Keratinocyte (primary cell): ENCODE results near the gene GNB1. TPM values are rescaled to one million over a fixed set of nuclear protein-coding genes. Genes with fewer than 3 reads are reported as not detected.

Experiments used
- DNase-seq: peaks from one replicate; pipeline ENCODE4 v3.0.0-alpha.2; 2011; ENCODE audit warnings: low read depth, missing footprints, low spot score
- FAIRE-seq: peaks from 2 replicates; lab custom pipeline; 2011; peaks lifted over from hg19 to GRCh38; lab: Jason Lieb, UNC
- H2AFZ ChIP-seq: 2 replicates; pipeline ENCODE4 v1.6.0; 2012; ENCODE audit warnings: low read length, control low read depth, inconsistent platforms; ENCODE audit not compliant: control insufficient read depth
- H3K27ac ChIP-seq: 2 replicates; pipeline ENCODE4 v1.5.1; 2011; ENCODE audit warnings: low read length; ENCODE audit not compliant: control insufficient read depth, insufficient read depth
- H3K27me3 ChIP-seq: 3 replicates; pipeline ENCODE4 v1.6.0; 2011; ENCODE audit warnings: low read length; ENCODE audit not compliant: control insufficient read depth, insufficient read depth; ENCODE audit errors: extremely low read depth
- H3K36me3 ChIP-seq, 2 experiments: 2 replicates in 1 of 2; 3 replicates in 1 of 2; pipeline ENCODE4 v1.5.1; 2011; ENCODE audit warnings: low read length in 2 of 2, mild to moderate bottlenecking in 1 of 2; ENCODE audit not compliant: control insufficient read depth in 2 of 2, insufficient read depth in 2 of 2; ENCODE audit errors: extremely low read depth in 1 of 2
- H3K4me1 ChIP-seq: 3 replicates; pipeline ENCODE4 v1.5.1; 2011; ENCODE audit warnings: low read length; ENCODE audit not compliant: control insufficient read depth, insufficient read depth; ENCODE audit errors: extremely low read depth
- H3K4me2 ChIP-seq: 3 replicates; pipeline ENCODE4 v1.6.0; 2011; ENCODE audit warnings: low read depth, low read length; ENCODE audit not compliant: control insufficient read depth, insufficient read depth; ENCODE audit errors: extremely low read depth
- H3K4me3 ChIP-seq, 3 experiments: fragments of 200-600 bp in 1 of 3; sonication (generic) in 1 of 3; 2 replicates in 2 of 3; 3 replicates in 1 of 3; pipeline ENCODE4 v1.5.1; 2011 to 2016; ENCODE audit warnings: low read length in 3 of 3, mild to moderate bottlenecking in 3 of 3, control low read depth in 2 of 3, inconsistent platforms in 1 of 3, low read depth in 1 of 3, mixed read lengths in 1 of 3, mixed run types in 1 of 3, moderate library complexity in 1 of 3; ENCODE audit not compliant: control insufficient read depth in 2 of 3, insufficient read depth in 2 of 3; ENCODE audit errors: extremely low read depth in 1 of 3
- H3K79me2 ChIP-seq: 2 replicates; pipeline ENCODE4 v1.6.0; 2012; ENCODE audit warnings: low read length; ENCODE audit not compliant: control insufficient read depth, insufficient read depth
- H3K9ac ChIP-seq: 3 replicates; pipeline ENCODE4 v1.6.0; 2011; ENCODE audit warnings: low read length; ENCODE audit not compliant: control insufficient read depth, insufficient read depth; ENCODE audit errors: extremely low read depth
- H3K9me1 ChIP-seq: 3 replicates; pipeline ENCODE4 v1.6.0; 2011; ENCODE audit warnings: low read length; ENCODE audit not compliant: control insufficient read depth, insufficient read depth; ENCODE audit errors: extremely low read depth
- H3K9me3 ChIP-seq: 2 replicates; pipeline ENCODE4 v1.5.1; 2012; ENCODE audit warnings: low read depth, low read length; ENCODE audit not compliant: control insufficient read depth
- H4K20me1 ChIP-seq: 3 replicates; pipeline ENCODE4 v1.6.0; 2011; ENCODE audit warnings: low read length; ENCODE audit not compliant: control insufficient read depth, insufficient read depth; ENCODE audit errors: extremely low read depth
- CTCF ChIP-seq, 3 experiments: IDR thresholded peaks in 1 of 3; conservative IDR thresholded peaks in 1 of 3; optimal IDR thresholded peaks in 1 of 3; 2 replicates in 2 of 3; 3 replicates in 1 of 3; pipeline versions ENCODE3 to v1.5.1; 2011; ENCODE audit warnings: low read length in 3 of 3, mild to moderate bottlenecking in 3 of 3, moderate library complexity in 2 of 3, control low read depth in 1 of 3, inconsistent platforms in 1 of 3; ENCODE audit not compliant: insufficient read depth in 2 of 3; ENCODE audit errors: extremely low read depth in 1 of 3
- EZH2 ChIP-seq: IDR thresholded peaks from one replicate; pipeline ENCODE4 v1.6.1; 2012; ENCODE audit warnings: inconsistent platforms, mild to moderate bottlenecking, low read length, moderate library complexity
- dilution Hi-C: fragments of 300-500 bp; cut with MboI; formaldehyde crosslinking; loops from one replicate; pipeline ENCODE4 v1.7.0; 2020; ENCODE audit warnings: low sequenced_read_pairs; ENCODE audit not compliant: extremely low pct_ligation_motif_present
- polyA plus RNA-seq, 5 experiments: library from polyadenylated mRNA; depleted of rRNA in 3 of 5; stranded (reverse) in 3 of 5; stranded (forward) in 1 of 5; unstranded in 1 of 5; fragments of >200 nt; gene quantifications; 1 replicate in 1 of 5; 2 replicates in 3 of 5; 3 replicates in 1 of 5; pipeline versions ENCODE4 v1.2.1 to v1.2.3, GENCODE V29; 2011 to 2012; ENCODE audit warnings: missing spikeins in 2 of 5, low read depth in 1 of 5, low replicate concordance in 1 of 5

GNB1 gene
- polyA plus RNA-seq, 1 donor (not counting 4 experiments of a cell fraction or from before 2014, with no cell fraction given) = 364 TPM

GRCh38 chr1:1853593-1854257 is 37.2 kb downstream of the GNB1 start:
- DNase-seq (no peak), FAIRE-seq (no peak)
- H3K4me2 ChIP-seq = no peak overlapping the region
- no peak overlapping the region for H2AFZ ChIP-seq
- peaks cover 97% of the 10 kb centered on the region for H3K79me2 ChIP-seq
- no peaks in the 10 kb centered on the region for H3K9me3 ChIP-seq
- dilution Hi-C loops = no loop called here
- H3K9ac ChIP-seq = no peak overlapping the region
- peaks cover 61% of the 10 kb centered on the region for H4K20me1 ChIP-seq
- H3K27ac ChIP-seq = no peak overlapping the region
- H3K27me3 ChIP-seq = no peaks in the 10 kb centered on the region
- peaks cover 10% of the 10 kb centered on the region for H3K9me1 ChIP-seq
- peaks cover 5% of the 10 kb centered on the region for H3K4me1 ChIP-seq
- peaks cover 12 to 28% of the 10 kb centered on the region in 2 experiments for H3K36me3 ChIP-seq
- no peak for TF ChIP-seq CTCF (optimal IDR thresholded peaks at IDR 0.05 in 1 of 3, IDR thresholded peaks at IDR 0.05 in 1 of 3, conservative IDR thresholded peaks at IDR 0.05 in 1 of 3; ENCODE audit: extremely low read depth in 1 of 3, insufficient read depth in 2 of 3, low read length in 3 of 3)
- no peak for TF ChIP-seq EZH2
- H3K4me3 ChIP-seq = no peak overlapping the region

- dilution Hi-C loops = no loop called here
- Histone ChIP-seq H3K27ac (no peak overlapping the region), H3K4me1 (no peaks in the 10 kb centered on the region), H3K9me3 (no peaks in the 10 kb centered on the region), H3K79me2 (peaks cover 97% of the 10 kb centered on the region), H3K4me3 (no peak overlapping the region), H4K20me1 (peaks cover 52% of the 10 kb centered on the region), H3K4me2 (no peak overlapping the region), H3K9ac (no peak overlapping the region), H3K9me1 (peaks cover 7% of the 10 kb centered on the region), H3K27me3 (no peaks in the 10 kb centered on the region), H2AFZ (no peak overlapping the region), H3K36me3 (peaks cover 12 to 20% of the 10 kb centered on the region in 2 experiments)
- TF ChIP-seq CTCF (optimal IDR thresholded peaks at IDR 0.05 in 1 of 3, IDR thresholded peaks at IDR 0.05 in 1 of 3, conservative IDR thresholded peaks at IDR 0.05 in 1 of 3; ENCODE audit: extremely low read depth in 1 of 3, insufficient read depth in 2 of 3, low read length in 3 of 3) = no peak
- no peak for TF ChIP-seq EZH2
- FAIRE-seq = no peak
- no peak for DNase-seq
Measured at GRCh38 chr1:1852619-1853414, 38.1 kb downstream of the GNB1 start.
